ENCODE measurements around the gene TACR2.

DNA sequence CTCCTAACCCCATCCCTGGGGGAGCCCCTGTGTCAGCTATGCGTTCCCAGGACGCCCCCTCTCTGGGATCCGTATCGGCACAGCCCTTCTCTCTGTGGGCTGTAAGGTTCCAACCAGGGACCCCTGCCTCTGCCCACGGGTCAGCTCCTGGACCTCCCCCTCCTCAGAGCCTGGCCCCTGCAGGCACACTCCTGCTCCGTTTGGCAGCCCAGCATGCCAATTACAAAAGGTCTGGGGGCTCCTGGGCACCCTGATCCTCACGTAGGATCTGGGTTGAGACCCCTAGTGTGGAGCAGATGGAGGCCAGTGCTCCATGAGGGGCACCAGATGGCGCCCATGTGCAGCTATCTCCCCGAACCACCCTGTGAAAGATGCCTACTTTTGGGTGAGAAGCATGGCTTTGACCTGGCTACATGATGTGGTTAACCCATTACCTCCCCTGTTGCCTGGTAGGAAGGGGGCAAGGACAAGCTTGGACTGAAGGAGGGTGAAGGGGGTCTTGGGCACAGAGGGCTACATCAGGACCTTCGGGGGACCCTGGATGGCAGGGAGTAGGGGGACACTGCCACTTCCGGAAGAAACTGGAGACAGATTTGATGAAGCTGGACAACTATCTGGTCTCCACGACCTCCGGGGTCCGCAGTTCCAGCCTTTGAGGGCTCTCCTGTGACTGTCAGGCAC is 9.0 kb downstream of the TACR2 start:
- TF ChIP-seq, protein P1, sequence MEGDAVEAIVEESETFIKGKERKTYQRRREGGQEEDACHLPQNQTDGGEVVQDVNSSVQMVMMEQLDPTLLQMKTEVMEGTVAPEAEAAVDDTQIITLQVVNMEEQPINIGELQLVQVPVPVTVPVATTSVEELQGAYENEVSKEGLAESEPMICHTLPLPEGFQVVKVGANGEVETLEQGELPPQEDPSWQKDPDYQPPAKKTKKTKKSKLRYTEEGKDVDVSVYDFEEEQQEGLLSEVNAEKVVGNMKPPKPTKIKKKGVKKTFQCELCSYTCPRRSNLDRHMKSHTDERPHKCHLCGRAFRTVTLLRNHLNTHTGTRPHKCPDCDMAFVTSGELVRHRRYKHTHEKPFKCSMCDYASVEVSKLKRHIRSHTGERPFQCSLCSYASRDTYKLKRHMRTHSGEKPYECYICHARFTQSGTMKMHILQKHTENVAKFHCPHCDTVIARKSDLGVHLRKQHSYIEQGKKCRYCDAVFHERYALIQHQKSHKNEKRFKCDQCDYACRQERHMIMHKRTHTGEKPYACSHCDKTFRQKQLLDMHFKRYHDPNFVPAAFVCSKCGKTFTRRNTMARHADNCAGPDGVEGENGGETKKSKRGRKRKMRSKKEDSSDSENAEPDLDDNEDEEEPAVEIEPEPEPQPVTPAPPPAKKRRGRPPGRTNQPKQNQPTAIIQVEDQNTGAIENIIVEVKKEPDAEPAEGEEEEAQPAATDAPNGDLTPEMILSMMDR (IDR thresholded peaks at IDR 0.05) = peak in 2 of 5 experiments; percentile 10 to 19
- TF ChIP-seq EP300 (IDR thresholded peaks at IDR 0.05; ENCODE audit: low read depth) (no peak), POLR2AphosphoS5 (IDR thresholded peaks at IDR 0.05) (no peak)

All from transverse colon (tissue), 4 donors.